SK-N-SH (cell line): ENCODE data around the gene PCED1A. TPM values are rescaled to one million over a fixed set of nuclear protein-coding genes. Genes with fewer than 3 reads are reported as not detected.

Source experiments
- CTCF ChIA-PET: fragments of 300-600, 350-600 bp; formaldehyde crosslinking; extraction: SDS; loops from one replicate; lab custom pipeline; 2021; lab: Yijun Ruan, JAX
- POLR2A ChIA-PET: fragments of 350-600 bp; sonication (Branson Sonifier 250); formaldehyde crosslinking; extraction: SDS; loops from one replicate; lab custom pipeline; 2020; ENCODE audit warnings: antibody characterized with exemption, inconsistent platforms; lab: Yijun Ruan, JAX
- DNase-seq: peaks from one replicate; pipeline ENCODE4 v3.0.0; 2012
- H2AFZ ChIP-seq: fragments of 200-600 bp; sonication (generic); 2 replicates; pipeline ENCODE4 v1.8.1; 2016; ENCODE audit warnings: antibody characterized with exemption, mild to moderate bottlenecking, low read depth
- H3F3A ChIP-seq: fragments of 200-600 bp; sonication (generic); replicated peaks from 2 replicates; pipeline ENCODE3; 2016; ENCODE audit warnings: antibody characterized with exemption, mild to moderate bottlenecking; ENCODE audit not compliant: insufficient read depth
- H3K27ac ChIP-seq, 2 experiments: fragments of 200-500 bp in 1 of 2; fragments of 200-600 bp in 1 of 2; sonication (Bioruptor generic) in 1 of 2; sonication (generic), shearing (Covaris generic) in 1 of 2; 2 replicates each; pipeline versions ENCODE4 v1.5.1 to v1.6.1; 2014 to 2016; ENCODE audit warnings: low read depth in 2 of 2, inconsistent platforms in 1 of 2, low read length in 1 of 2, mild to moderate bottlenecking in 1 of 2, mixed read lengths in 1 of 2
- H3K27me3 ChIP-seq: fragments of 200-600 bp; sonication (generic), shearing (Covaris generic); 2 replicates; pipeline ENCODE4 v1.6.1; 2016; ENCODE audit warnings: mixed run types; ENCODE audit not compliant: insufficient read depth
- H3K36me3 ChIP-seq, 2 experiments: fragments of 200-500 bp in 1 of 2; fragments of 200-600 bp in 1 of 2; sonication (Bioruptor generic) in 1 of 2; sonication (generic) in 1 of 2; replicated peaks in 1 of 2; 2 replicates each; pipeline versions ENCODE3 to v1.5.1; 2014 to 2016; ENCODE audit warnings: low read length in 1 of 2, mild to moderate bottlenecking in 1 of 2; ENCODE audit not compliant: insufficient read depth in 2 of 2, control insufficient read depth in 1 of 2
- H3K4me1 ChIP-seq, 2 experiments: fragments of 200-500 bp in 1 of 2; fragments of 200-600 bp in 1 of 2; sonication (Bioruptor generic) in 1 of 2; sonication (generic), shearing (Covaris generic) in 1 of 2; 2 replicates each; pipeline versions ENCODE4 v1.5.1 to v1.6.1; 2014 to 2016; ENCODE audit warnings: low read depth in 1 of 2, low read length in 1 of 2, mixed run types in 1 of 2; ENCODE audit not compliant: insufficient read depth in 2 of 2, control insufficient read depth in 1 of 2
- H3K4me2 ChIP-seq: fragments of 200-600 bp; sonication (generic), shearing (Covaris generic); 2 replicates; pipeline ENCODE4 v1.6.1; 2017; ENCODE audit warnings: mixed run types
- H3K4me3 ChIP-seq, 2 experiments: fragments of 200-500 bp in 1 of 2; fragments of 200-600 bp in 1 of 2; sonication (Bioruptor generic) in 1 of 2; sonication (generic), shearing (Covaris generic) in 1 of 2; 2 replicates each; pipeline versions ENCODE4 v1.5.1 to v1.8.1; 2014 to 2016; ENCODE audit warnings: low read depth in 2 of 2, inconsistent platforms in 1 of 2, low read length in 1 of 2, mild to moderate bottlenecking in 1 of 2, mixed read lengths in 1 of 2, moderate library complexity in 1 of 2
- H3K79me2 ChIP-seq: fragments of 200-600 bp; sonication (generic); 2 replicates; pipeline ENCODE4 v1.8.1; 2017; ENCODE audit warnings: mild to moderate bottlenecking; ENCODE audit not compliant: insufficient read depth
- H3K9ac ChIP-seq: fragments of 200-600 bp; sonication (generic); 2 replicates; pipeline ENCODE4 v1.6.1; 2017; ENCODE audit warnings: mixed run types
- H3K9me2 ChIP-seq: fragments of 200-600 bp; sonication (generic); 2 replicates; pipeline ENCODE4 v1.6.1; 2017; ENCODE audit warnings: mixed run types
- H3K9me3 ChIP-seq: fragments of 200-600 bp; sonication (generic); 2 replicates; pipeline ENCODE4 v1.6.1; 2017; ENCODE audit warnings: mixed run types, mild to moderate bottlenecking, moderate library complexity
- H4K20me1 ChIP-seq: fragments of 200-600 bp; sonication (generic); 2 replicates; pipeline ENCODE4 v1.6.1; 2017; ENCODE audit warnings: mild to moderate bottlenecking, mixed run types; ENCODE audit not compliant: insufficient read depth
- FOXJ3 ChIP-seq: sonication (generic); formaldehyde crosslinking; IDR thresholded peaks from 2 replicates; pipeline ENCODE4 v1.5.1; 2020; ENCODE audit warnings: mild to moderate bottlenecking, missing genetic modification reagents
- GABPA ChIP-seq: IDR thresholded peaks from 2 replicates; pipeline ENCODE4 v1.4.0; 2012; ENCODE audit warnings: low read depth, mild to moderate bottlenecking
- GATA2 ChIP-seq: sonication (generic); formaldehyde crosslinking; IDR thresholded peaks from 2 replicates; pipeline ENCODE4 v1.5.0; 2020; ENCODE audit warnings: mild to moderate bottlenecking, missing genetic modification reagents
- NFIC ChIP-seq: IDR thresholded peaks from 2 replicates; pipeline ENCODE4 v1.4.0; 2012; ENCODE audit warnings: borderline replicate concordance
- POLR2AphosphoS5 ChIP-seq: IDR thresholded peaks from 2 replicates; pipeline ENCODE4 v1.6.1; 2012; ENCODE audit warnings: low read depth, low read length
- TCF12 ChIP-seq: IDR thresholded peaks from 2 replicates; pipeline ENCODE4 v1.4.0; 2012
- TEAD4 ChIP-seq: IDR thresholded peaks from 2 replicates; pipeline ENCODE4 v1.4.0; 2012; ENCODE audit warnings: mild to moderate bottlenecking, borderline replicate concordance; ENCODE audit not compliant: insufficient read depth
- WGBS: methylation state at CpG from one replicate; pipeline ENCODE4 v1.1.6; 2017; ENCODE audit warnings: low lambda C conversion rate; 5-methylcytosine and 5-hydroxymethylcytosine counted together
- polyA plus RNA-seq, 3 experiments: library from polyadenylated mRNA; depleted of rRNA; stranded (reverse); fragments of >200 nt; gene quantifications; 2 replicates each; pipeline ENCODE4 v1.2.3, GENCODE V29; 2012
- TF ChIP-seq, protein P1 (sequence below): fragments of 150-350 bp; IDR thresholded peaks from 2 replicates; pipeline ENCODE4 v1.6.1; 2016; ENCODE audit warnings: mild to moderate bottlenecking, low read depth, low read length
- TF ChIP-seq, protein P2 (sequence below): IDR thresholded peaks from 2 replicates; pipeline ENCODE4; 2012
- TF ChIP-seq, protein P3 (sequence below): IDR thresholded peaks from 2 replicates; pipeline ENCODE4 v1.4.0; 2012; ENCODE audit warnings: low read depth
- TF ChIP-seq, protein P4 (sequence below): fragments of 200-600 bp; sonication (generic); IDR thresholded peaks from 2 replicates; pipeline ENCODE4 v1.6.1; 2017; ENCODE audit warnings: antibody characterized with exemption, mild to moderate bottlenecking, moderate library complexity
- TF ChIP-seq, protein P5 (sequence below): fragments of 150-350 bp; IDR thresholded peaks from 2 replicates; pipeline ENCODE4 v1.6.1; 2017; ENCODE audit warnings: antibody characterized with exemption, low read length, low read depth, borderline replicate concordance

PCED1A gene
- polyA plus RNA-seq, 1 of the 3 experiments (the other 2 are of a cell fraction) = 65.2 TPM

DNA sequence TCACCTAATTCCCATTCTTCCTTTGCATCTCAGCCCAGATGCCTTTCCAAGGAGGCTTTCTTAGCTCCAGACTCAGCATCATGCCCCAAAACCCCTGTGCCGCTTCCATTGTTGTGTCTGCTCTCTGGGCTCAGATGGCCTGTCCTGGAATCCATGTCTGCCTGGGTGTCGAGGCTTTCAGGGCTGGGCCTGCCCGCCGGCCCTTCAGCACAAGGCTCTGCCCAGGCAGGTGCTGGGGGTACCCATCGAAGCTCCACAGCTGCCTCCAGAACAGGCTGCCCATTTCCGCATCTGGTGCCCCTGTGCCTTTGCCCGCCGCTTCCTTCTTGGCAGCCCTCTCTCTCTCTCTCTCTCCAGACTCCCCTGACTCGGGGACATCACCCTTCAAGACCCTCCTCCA lies 41.2 kb downstream of the PCED1A start:
- Histone ChIP-seq H3K9me3 (no peaks in the 10 kb centered on the region), H3K27ac (peak overlapping the region in 1 of 2 experiments; percentile 79; a peak in 1 of 4 replicates), H3K36me3 (peaks cover 0 to 19% of the 10 kb centered on the region in 2 experiments), H3K9ac (no peak overlapping the region), H4K20me1 (no peaks in the 10 kb centered on the region), H3K4me2 (peak overlapping the region; percentile 78; the same call in 1 of the 2 replicates), H3K27me3 (no peaks in the 10 kb centered on the region), H2AFZ (peak overlapping the region; percentile 82; the same call in 1 of the 2 replicates), H3K4me1 (peaks cover 0 to 14% of the 10 kb centered on the region in 2 experiments; a peak in 1 of 4 replicates), H3K9me2 (no peaks in the 10 kb centered on the region), H3K4me3 (peak overlapping the region; percentile 53 to 60), H3F3A (no peaks in the 10 kb centered on the region), H3K79me2 (no peaks in the 10 kb centered on the region)
- TF ChIP-seq TEAD4 (no peak), NFIC (no peak), TCF12 (no peak), GATA2 (CRISPR knock-in tag) (no peak), FOXJ3 (CRISPR knock-in tag) (no peak)
- TF ChIP-seq, protein P1, sequence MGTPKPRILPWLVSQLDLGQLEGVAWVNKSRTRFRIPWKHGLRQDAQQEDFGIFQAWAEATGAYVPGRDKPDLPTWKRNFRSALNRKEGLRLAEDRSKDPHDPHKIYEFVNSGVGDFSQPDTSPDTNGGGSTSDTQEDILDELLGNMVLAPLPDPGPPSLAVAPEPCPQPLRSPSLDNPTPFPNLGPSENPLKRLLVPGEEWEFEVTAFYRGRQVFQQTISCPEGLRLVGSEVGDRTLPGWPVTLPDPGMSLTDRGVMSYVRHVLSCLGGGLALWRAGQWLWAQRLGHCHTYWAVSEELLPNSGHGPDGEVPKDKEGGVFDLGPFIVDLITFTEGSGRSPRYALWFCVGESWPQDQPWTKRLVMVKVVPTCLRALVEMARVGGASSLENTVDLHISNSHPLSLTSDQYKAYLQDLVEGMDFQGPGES = no peak
- TF ChIP-seq, protein P2, sequence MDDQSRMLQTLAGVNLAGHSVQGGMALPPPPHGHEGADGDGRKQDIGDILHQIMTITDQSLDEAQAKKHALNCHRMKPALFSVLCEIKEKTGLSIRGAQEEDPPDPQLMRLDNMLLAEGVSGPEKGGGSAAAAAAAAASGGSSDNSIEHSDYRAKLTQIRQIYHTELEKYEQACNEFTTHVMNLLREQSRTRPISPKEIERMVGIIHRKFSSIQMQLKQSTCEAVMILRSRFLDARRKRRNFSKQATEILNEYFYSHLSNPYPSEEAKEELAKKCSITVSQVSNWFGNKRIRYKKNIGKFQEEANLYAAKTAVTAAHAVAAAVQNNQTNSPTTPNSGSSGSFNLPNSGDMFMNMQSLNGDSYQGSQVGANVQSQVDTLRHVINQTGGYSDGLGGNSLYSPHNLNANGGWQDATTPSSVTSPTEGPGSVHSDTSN = no peak
- DNase-seq = no peak
- ChIA-PET POLR2A (interaction anchor here (1.6 to 2.9 kb wide), 4 partner anchors 10 to 147 kb away, joined by 4 to 11 read pairs (median 8); partner anchors contain the start of gene NOP56), CTCF (interaction anchor here (0.6 to 1.7 kb wide), 6 partner anchors 20 to 1006 kb away, joined by 3 to 6 read pairs (median 3); no protein-coding TSS in a partner anchor)
- WGBS = 57% methylated on average over 7 of the region's 9 CpGs

DNA sequence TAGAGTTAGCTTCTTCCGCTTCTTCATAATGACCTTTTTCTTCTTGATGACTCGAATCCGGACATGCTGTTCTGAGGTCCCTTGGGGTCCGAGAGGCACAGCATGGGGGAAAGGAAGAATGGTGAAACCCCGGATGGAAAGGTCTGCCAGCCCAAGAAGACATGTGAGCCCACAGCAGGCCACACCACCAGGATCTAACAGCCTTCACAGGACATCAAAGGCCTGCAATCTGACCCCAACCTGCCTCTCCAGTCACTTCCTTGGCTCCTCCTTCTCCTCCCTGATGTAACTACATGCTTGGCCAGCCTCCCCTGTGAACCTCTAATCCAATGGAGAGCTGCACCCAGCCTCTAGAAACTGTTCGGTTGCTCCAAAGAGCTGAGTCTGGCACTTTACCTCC lies 41.6 kb downstream of the PCED1A start:
- Histone ChIP-seq H3K4me1 (peaks cover 0 to 14% of the 10 kb centered on the region in 2 experiments; a peak in 1 of 4 replicates), H3K36me3 (peaks cover 0 to 19% of the 10 kb centered on the region in 2 experiments), H3K4me3 (peak overlapping the region in 1 of 2 experiments; percentile 53; a peak in 1 of 4 replicates), H3K9ac (no peak overlapping the region), H3K27me3 (no peaks in the 10 kb centered on the region), H3K4me2 (peak overlapping the region; percentile 78; the same call in 1 of the 2 replicates), H2AFZ (no peak overlapping the region), H4K20me1 (no peaks in the 10 kb centered on the region), H3K79me2 (no peaks in the 10 kb centered on the region), H3K27ac (no peak overlapping the region), H3K9me3 (no peaks in the 10 kb centered on the region), H3K9me2 (no peaks in the 10 kb centered on the region)
- ChIA-PET POLR2A (interaction anchor here (2.9 kb wide), 1 partner anchor 9 kb away, joined by 11 read pairs; no protein-coding TSS in a partner anchor), CTCF (interaction anchor here (0.6 to 1.7 kb wide), 5 partner anchors 21 to 1005 kb away, joined by 3 to 6 read pairs (median 3); no protein-coding TSS in a partner anchor)
- WGBS = 86% methylated on average over 6 of the region's 6 CpGs
- DNase-seq = peak; percentile 38
- TF ChIP-seq, protein P3, sequence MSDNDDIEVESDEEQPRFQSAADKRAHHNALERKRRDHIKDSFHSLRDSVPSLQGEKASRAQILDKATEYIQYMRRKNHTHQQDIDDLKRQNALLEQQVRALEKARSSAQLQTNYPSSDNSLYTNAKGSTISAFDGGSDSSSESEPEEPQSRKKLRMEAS = no peak
- TF ChIP-seq GABPA (no peak), POLR2AphosphoS5 (no peak), TEAD4 (no peak), FOXJ3 (CRISPR knock-in tag) (no peak)
- TF ChIP-seq, protein P4, sequence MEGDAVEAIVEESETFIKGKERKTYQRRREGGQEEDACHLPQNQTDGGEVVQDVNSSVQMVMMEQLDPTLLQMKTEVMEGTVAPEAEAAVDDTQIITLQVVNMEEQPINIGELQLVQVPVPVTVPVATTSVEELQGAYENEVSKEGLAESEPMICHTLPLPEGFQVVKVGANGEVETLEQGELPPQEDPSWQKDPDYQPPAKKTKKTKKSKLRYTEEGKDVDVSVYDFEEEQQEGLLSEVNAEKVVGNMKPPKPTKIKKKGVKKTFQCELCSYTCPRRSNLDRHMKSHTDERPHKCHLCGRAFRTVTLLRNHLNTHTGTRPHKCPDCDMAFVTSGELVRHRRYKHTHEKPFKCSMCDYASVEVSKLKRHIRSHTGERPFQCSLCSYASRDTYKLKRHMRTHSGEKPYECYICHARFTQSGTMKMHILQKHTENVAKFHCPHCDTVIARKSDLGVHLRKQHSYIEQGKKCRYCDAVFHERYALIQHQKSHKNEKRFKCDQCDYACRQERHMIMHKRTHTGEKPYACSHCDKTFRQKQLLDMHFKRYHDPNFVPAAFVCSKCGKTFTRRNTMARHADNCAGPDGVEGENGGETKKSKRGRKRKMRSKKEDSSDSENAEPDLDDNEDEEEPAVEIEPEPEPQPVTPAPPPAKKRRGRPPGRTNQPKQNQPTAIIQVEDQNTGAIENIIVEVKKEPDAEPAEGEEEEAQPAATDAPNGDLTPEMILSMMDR = no peak
- TF ChIP-seq, protein P5, sequence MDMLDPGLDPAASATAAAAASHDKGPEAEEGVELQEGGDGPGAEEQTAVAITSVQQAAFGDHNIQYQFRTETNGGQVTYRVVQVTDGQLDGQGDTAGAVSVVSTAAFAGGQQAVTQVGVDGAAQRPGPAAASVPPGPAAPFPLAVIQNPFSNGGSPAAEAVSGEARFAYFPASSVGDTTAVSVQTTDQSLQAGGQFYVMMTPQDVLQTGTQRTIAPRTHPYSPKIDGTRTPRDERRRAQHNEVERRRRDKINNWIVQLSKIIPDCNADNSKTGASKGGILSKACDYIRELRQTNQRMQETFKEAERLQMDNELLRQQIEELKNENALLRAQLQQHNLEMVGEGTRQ = no peak
- TF ChIP-seq, all 33 proteins: peak for 0
- H3F3A ChIP-seq = no peaks in the 10 kb centered on the region
